B cell (primary cell): Measurements from ENCODE around the gene SLC1A2.

ENCODE experiments used
- CTCF ChIP-seq: fragments of 200-600 bp; IDR thresholded peaks from one replicate; pipeline ENCODE4 v1.8.0; 2022; ENCODE audit warnings: antibody characterized with exemption, mild to moderate bottlenecking
- EZH2 ChIP-seq: IDR thresholded peaks from 2 replicates; pipeline ENCODE4 v1.6.1; 2012; ENCODE audit warnings: borderline replicate concordance, low read depth, mild to moderate bottlenecking, moderate library complexity, low read length; ENCODE audit not compliant: insufficient read depth, poor library complexity, severe bottlenecking

- TF ChIP-seq CTCF (no peak), EZH2 (no peak)
Observed at GRCh38 chr11:35280727-35281126, 138.6 kb downstream of the SLC1A2 start.
